Stimulated activated memory B cell treated with anti-CD40 and anti-IgM and Interleukin-4, amounts not matched to agents 10 μg/mL and 1 μg/mL and 100 μg/mL, for 72 hours (primary cell): ENCODE data around the gene LMAN1L.

ENCODE experiments used
- ATAC-seq: fragments of 150-1000 bp; cut with Tn5 transposase; 2 replicates; pipeline ENCODE4 v1.10.0; 2021
- H3K27ac Mint-ChIP-seq: one replicate; pipeline ENCODE4 v1.8.0; 2022; ENCODE audit warnings: mild to moderate bottlenecking, mixed read lengths
- H3K27me3 Mint-ChIP-seq: one replicate; pipeline ENCODE4 v1.8.0; 2022; ENCODE audit warnings: mixed read lengths
- H3K36me3 Mint-ChIP-seq: one replicate; pipeline ENCODE4 v1.8.0; 2022; ENCODE audit warnings: mixed read lengths
- H3K4me1 Mint-ChIP-seq: one replicate; pipeline ENCODE4 v1.8.0; 2022; ENCODE audit warnings: mixed read lengths
- H3K4me3 Mint-ChIP-seq: one replicate; pipeline ENCODE4 v1.8.0; 2022; ENCODE audit warnings: mild to moderate bottlenecking, moderate library complexity, mixed read lengths
- H3K9me3 Mint-ChIP-seq: one replicate; pipeline ENCODE4 v1.8.0; 2022; ENCODE audit warnings: mixed read lengths

Gene LMAN1L

GRCh38 chr15:74812533-74812932 is at the start of gene LMAN1L:
Gene LMAN1L (plus strand): TSS chr15:74812835. CDS start chr15:74812855, 20 bp downstream.
- no peak within 1 kb of the TSS for H3K4me3 Mint-ChIP-seq
- no peak for ATAC-seq
- H3K36me3 Mint-ChIP-seq: no peaks in the 10 kb centered on the region
- H3K27ac Mint-ChIP-seq: no peak within 1 kb of the TSS
- H3K27me3 Mint-ChIP-seq: peaks cover 6% of the 10 kb centered on the region
- H3K4me1 Mint-ChIP-seq: peaks cover 38% of the 10 kb centered on the region
- no peaks in the 10 kb centered on the region for H3K9me3 Mint-ChIP-seq

- H3K27me3 Mint-ChIP-seq: peaks cover 19% of the 10 kb centered on the region
- no peaks in the 10 kb centered on the region for H3K9me3 Mint-ChIP-seq
- peak overlapping the region; percentile 43 for H3K27ac Mint-ChIP-seq
- ATAC-seq: no peak
- H3K4me3 Mint-ChIP-seq: no peak overlapping the region
- H3K4me1 Mint-ChIP-seq: peaks cover 8% of the 10 kb centered on the region
- no peaks in the 10 kb centered on the region for H3K36me3 Mint-ChIP-seq
Measured at GRCh38 chr15:74763416-74763815, 49.2 kb upstream of the LMAN1L start.

GRCh38 chr15:74767167-74768098 is 45.2 kb upstream of the LMAN1L start:
- no peak for ATAC-seq
- H3K9me3 Mint-ChIP-seq: no peaks in the 10 kb centered on the region
- H3K27ac Mint-ChIP-seq: no peak overlapping the region
- H3K4me3 Mint-ChIP-seq: no peak overlapping the region
- H3K36me3 Mint-ChIP-seq: no peaks in the 10 kb centered on the region
- H3K4me1 Mint-ChIP-seq: peaks cover 29% of the 10 kb centered on the region
- peaks cover 19% of the 10 kb centered on the region for H3K27me3 Mint-ChIP-seq

GRCh38 chr15:74768099-74768770 is 44.4 kb upstream of the LMAN1L start:
- Mint-ChIP-seq H3K27ac (no peak overlapping the region), H3K9me3 (no peaks in the 10 kb centered on the region), H3K4me1 (peaks cover 33% of the 10 kb centered on the region), H3K36me3 (no peaks in the 10 kb centered on the region), H3K27me3 (peaks cover 16% of the 10 kb centered on the region), H3K4me3 (no peak overlapping the region)
- no peak for ATAC-seq

GRCh38 chr15:74768771-74769342 is 43.8 kb upstream of the LMAN1L start:
- no peak overlapping the region for H3K27ac Mint-ChIP-seq
- ATAC-seq: peak; percentile 65
- H3K4me1 Mint-ChIP-seq: peaks cover 39% of the 10 kb centered on the region
- H3K4me3 Mint-ChIP-seq: peak overlapping the region; percentile 36
- no peaks in the 10 kb centered on the region for H3K9me3 Mint-ChIP-seq
- peaks cover 11% of the 10 kb centered on the region for H3K27me3 Mint-ChIP-seq
- no peaks in the 10 kb centered on the region for H3K36me3 Mint-ChIP-seq

- Mint-ChIP-seq H3K36me3 (no peaks in the 10 kb centered on the region), H3K4me1 (peaks cover 46% of the 10 kb centered on the region), H3K27ac (no peak overlapping the region), H3K4me3 (no peak overlapping the region), H3K27me3 (peaks cover 11% of the 10 kb centered on the region), H3K9me3 (no peaks in the 10 kb centered on the region)
- no peak for ATAC-seq
Measured at GRCh38 chr15:74769463-74770025, 43.1 kb upstream of the LMAN1L start.

- ATAC-seq: no peak
- Mint-ChIP-seq H3K27ac (peak overlapping the region; percentile 96), H3K9me3 (no peaks in the 10 kb centered on the region), H3K4me3 (no peak overlapping the region), H3K27me3 (peaks cover 11% of the 10 kb centered on the region), H3K4me1 (peaks cover 54% of the 10 kb centered on the region), H3K36me3 (no peaks in the 10 kb centered on the region)
Measured at GRCh38 chr15:74770211-74770903, 42.3 kb upstream of the LMAN1L start.

- Mint-ChIP-seq H3K4me1 (peaks cover 84% of the 10 kb centered on the region), H3K27ac (peak overlapping the region; percentile 96), H3K36me3 (no peaks in the 10 kb centered on the region), H3K27me3 (no peaks in the 10 kb centered on the region), H3K4me3 (no peak overlapping the region), H3K9me3 (no peaks in the 10 kb centered on the region)
- ATAC-seq: no peak
Measured at GRCh38 chr15:74773329-74773728, 39.3 kb upstream of the LMAN1L start.

- Mint-ChIP-seq H3K9me3 (no peaks in the 10 kb centered on the region), H3K4me3 (no peak overlapping the region), H3K4me1 (peaks cover 85% of the 10 kb centered on the region), H3K36me3 (no peaks in the 10 kb centered on the region), H3K27me3 (no peaks in the 10 kb centered on the region), H3K27ac (peak overlapping the region; percentile 96)
- no peak for ATAC-seq
Measured at GRCh38 chr15:74773731-74774252, 38.8 kb upstream of the LMAN1L start.

- Mint-ChIP-seq H3K9me3 (no peaks in the 10 kb centered on the region), H3K27me3 (no peaks in the 10 kb centered on the region), H3K27ac (peak overlapping the region; percentile 96), H3K4me1 (peaks cover 95% of the 10 kb centered on the region), H3K4me3 (peak overlapping the region; percentile 58), H3K36me3 (no peaks in the 10 kb centered on the region)
- no peak for ATAC-seq
Measured at GRCh38 chr15:74775132-74775562, 37.5 kb upstream of the LMAN1L start.

- Mint-ChIP-seq H3K27me3 (no peaks in the 10 kb centered on the region), H3K27ac (peak overlapping the region; percentile 96), H3K4me1 (peaks cover 100% of the 10 kb centered on the region), H3K36me3 (no peaks in the 10 kb centered on the region), H3K9me3 (no peaks in the 10 kb centered on the region), H3K4me3 (no peak overlapping the region)
- no peak for ATAC-seq
Measured at GRCh38 chr15:74775894-74776293, 36.7 kb upstream of the LMAN1L start.

GRCh38 chr15:74776821-74777768 is 35.5 kb upstream of the LMAN1L start:
- ATAC-seq: peak; percentile 80
- no peaks in the 10 kb centered on the region for H3K36me3 Mint-ChIP-seq
- H3K27me3 Mint-ChIP-seq: no peaks in the 10 kb centered on the region
- peaks cover 96% of the 10 kb centered on the region for H3K4me1 Mint-ChIP-seq
- H3K4me3 Mint-ChIP-seq: peak overlapping the region; percentile 64
- H3K9me3 Mint-ChIP-seq: no peaks in the 10 kb centered on the region
- peak overlapping the region; percentile 96 for H3K27ac Mint-ChIP-seq

GRCh38 chr15:74777769-74778598 is 34.7 kb upstream of the LMAN1L start:
- peak; percentile 38 for ATAC-seq
- H3K4me3 Mint-ChIP-seq: peak overlapping the region; percentile 64
- no peaks in the 10 kb centered on the region for H3K9me3 Mint-ChIP-seq
- peaks cover 87% of the 10 kb centered on the region for H3K4me1 Mint-ChIP-seq
- peak overlapping the region; percentile 96 for H3K27ac Mint-ChIP-seq
- H3K36me3 Mint-ChIP-seq: peaks cover 5% of the 10 kb centered on the region
- H3K27me3 Mint-ChIP-seq: no peaks in the 10 kb centered on the region
